GM12874 (cell line): Measurements from ENCODE around the gene SUSD2.

ENCODE experiments used
- TF ChIP-seq, protein P1 (sequence below): IDR thresholded peaks from 2 replicates; pipeline ENCODE4 v1.5.1; 2011; ENCODE audit warnings: low read depth, mild to moderate bottlenecking, control low read depth, low read length, moderate library complexity; ENCODE audit not compliant: insufficient read depth

SUSD2 gene

DNA sequence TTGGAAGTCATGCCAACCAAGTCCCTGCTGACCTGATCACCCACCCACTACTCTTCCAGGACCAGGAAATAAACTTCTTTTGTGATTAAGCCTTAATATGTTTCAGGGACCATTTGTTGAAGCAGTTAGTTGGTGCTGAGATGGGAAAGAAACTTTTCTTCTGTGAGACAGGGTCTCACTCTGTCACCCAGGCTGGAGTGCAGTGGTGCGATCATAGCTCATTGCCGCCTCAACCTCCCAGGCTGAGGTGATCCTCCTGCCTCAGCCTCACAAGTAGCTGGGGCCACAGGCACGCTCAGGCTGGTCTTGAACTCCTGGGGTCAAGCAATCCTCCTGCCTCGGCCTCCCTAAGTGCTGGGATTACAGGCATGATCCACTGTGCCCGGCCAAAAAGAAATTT, 10.6 kb downstream of the SUSD2 start:
- TF ChIP-seq, protein P1, sequence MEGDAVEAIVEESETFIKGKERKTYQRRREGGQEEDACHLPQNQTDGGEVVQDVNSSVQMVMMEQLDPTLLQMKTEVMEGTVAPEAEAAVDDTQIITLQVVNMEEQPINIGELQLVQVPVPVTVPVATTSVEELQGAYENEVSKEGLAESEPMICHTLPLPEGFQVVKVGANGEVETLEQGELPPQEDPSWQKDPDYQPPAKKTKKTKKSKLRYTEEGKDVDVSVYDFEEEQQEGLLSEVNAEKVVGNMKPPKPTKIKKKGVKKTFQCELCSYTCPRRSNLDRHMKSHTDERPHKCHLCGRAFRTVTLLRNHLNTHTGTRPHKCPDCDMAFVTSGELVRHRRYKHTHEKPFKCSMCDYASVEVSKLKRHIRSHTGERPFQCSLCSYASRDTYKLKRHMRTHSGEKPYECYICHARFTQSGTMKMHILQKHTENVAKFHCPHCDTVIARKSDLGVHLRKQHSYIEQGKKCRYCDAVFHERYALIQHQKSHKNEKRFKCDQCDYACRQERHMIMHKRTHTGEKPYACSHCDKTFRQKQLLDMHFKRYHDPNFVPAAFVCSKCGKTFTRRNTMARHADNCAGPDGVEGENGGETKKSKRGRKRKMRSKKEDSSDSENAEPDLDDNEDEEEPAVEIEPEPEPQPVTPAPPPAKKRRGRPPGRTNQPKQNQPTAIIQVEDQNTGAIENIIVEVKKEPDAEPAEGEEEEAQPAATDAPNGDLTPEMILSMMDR, result no peak

DNA sequence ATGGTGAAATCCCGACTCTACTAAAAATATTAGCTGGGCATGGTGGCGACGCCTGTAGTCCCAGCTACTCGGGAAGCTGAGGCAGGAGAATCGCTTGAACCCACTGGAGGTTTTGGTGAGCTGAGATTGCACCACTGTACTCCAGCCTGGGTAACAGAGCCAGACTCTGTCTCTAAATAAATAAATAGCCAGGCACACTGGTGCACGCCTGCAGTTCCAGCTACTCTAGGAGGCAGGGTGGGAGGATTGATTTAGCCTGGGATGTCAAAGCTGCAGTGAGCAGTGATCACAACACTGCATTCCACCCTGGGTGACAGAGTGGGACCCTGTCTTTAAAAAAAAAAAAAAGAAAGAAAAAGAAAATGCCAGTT, 17.4 kb downstream of the SUSD2 start:
- TF ChIP-seq, protein P1, result no peak

DNA sequence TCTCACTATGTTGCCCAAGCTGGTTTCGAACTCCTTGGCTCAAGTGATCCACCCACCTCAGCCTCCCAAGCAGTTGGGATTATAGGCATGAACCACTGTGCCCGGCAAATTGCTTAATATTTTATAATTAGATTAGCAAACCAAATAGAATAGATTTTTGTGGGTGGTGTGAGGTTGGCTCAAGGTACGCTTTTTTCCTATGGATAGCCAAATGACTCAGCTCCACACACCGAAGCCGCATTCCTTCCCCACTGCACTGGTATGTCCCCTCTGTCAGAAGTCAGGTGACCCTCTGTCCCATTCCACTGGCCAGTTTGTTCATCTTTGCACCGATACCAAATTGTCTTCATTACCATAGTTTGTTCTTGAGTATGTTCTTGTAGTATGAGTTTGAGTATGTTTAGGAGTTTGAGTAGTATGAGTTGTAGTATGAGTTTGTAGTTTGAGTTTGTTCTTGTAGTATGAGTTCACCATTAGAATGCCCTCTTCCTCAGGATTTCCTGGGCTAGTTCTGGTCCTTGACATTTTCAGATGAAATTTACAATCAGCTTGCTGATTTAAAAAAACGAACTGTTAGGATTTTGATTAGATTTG, 19.4 kb downstream of the SUSD2 start:
- TF ChIP-seq, protein P1, result no peak

DNA sequence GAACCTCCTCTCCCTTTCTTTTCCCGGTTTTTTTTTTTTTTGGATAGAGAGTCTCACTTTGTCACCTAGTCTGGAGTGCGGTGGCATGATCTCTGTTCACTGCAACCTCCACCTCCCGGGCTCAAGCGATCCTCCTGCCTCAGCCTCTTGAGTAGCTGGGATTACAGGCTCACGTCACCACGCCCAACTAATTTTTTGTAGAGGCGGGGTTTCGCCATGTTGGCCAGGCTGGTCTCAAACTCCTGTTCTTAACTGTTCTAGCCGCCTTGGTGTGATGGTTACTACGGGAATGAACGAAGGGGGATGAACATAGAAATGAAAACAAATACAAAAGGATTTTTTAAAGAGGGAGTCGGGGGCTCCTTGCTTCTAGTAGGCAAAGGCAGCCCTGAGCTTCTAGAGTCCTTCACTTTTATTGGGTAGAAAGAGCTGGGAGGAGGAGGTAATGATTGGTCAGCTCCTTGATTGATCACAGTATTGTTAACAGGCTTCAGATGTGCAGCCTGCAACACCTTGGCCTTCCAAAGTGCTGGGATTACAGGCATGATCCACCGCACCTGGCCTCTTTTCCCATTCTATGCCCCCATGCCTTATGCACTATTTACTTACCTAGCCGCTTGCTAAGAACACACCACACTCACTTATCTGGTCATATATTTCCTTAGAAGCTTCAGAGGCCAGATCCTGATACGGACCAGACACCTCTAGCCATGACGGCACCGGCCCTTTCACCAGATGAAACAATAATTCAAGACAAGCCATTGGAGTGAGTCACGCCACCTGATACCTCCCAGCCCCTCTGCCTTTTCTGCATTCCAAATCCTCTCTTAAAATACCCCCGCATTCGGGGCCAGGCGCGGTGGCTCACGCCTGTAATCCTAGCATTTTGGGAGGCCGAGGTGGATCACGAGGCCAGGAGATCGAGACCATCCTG, 20.7 kb downstream of the SUSD2 start:
- TF ChIP-seq, protein P1, result no peak

DNA sequence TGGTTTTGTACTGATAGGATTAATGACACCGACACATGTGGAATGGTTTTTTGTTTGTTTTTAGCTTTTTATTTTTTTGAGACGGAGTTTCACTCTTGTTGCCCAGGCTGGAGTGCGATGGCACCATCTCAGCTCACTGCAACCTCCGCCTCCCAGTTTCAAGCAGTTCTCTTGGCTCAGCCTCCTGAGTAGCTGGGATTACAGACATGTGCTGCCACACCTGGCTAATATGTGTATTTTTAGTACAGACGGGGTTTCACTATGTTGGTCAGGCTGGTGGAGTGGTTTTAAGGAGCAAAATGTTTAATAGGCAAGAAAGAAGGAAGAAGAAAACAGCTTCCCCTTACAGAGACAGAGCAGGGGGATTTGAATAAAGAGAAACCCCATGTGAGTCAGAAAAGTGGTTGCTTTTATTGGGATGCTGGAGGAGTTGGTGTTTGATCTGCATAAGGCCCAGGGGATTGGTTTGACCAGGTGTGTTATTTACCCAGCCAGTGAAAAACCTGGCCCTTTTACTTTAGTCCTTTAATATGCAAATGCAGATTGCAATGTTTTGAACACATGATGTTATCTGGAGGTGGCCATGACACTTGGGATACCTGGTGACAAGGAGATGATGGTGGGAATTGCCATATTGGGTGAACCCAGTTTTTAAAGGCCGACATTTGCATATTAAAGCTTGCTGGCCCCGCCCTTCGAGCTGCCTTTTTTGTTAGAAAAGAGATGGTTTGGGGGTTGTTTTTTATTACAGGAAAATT, 24.3 kb downstream of the SUSD2 start:
- TF ChIP-seq, protein P1, result no peak

DNA sequence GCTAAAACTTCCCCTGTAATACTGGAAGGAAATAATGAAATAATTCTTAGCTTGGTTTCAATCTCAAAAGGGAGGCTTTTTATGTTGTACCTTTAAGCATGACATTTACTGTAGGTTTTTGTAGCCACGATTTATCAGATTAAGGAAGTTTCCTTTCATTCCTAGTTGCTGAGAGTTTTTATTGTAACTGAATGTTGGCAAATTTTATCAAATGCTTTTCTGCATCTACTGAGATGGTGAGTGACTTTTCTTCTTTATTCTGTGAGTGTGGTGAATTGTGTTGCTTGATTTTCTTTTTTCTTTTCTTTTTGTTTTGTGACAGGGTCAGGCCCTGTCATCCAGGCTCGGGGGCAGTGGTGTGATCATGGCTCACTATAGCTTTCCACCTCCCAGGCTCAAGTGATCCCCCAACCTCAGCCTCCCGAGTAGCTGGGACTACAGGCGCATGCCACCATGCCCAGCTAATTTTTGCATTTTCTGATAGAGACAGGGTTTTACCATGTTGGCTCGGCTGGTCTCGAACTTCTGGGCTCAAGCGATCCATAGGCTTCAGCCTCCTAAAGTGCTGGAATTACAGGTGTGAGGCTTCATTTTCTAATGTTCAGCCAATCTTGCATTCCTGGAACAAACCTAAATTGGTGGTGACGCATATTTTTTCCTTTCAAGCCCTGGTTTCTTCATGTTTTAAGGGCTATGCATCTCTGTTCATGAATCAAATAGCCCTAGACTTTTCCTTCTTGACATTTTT, 26.2 kb downstream of the SUSD2 start:
- TF ChIP-seq, protein P1, result no peak
